Measurements from ENCODE around the gene CUBN. TPM values are rescaled to one million over a fixed set of nuclear protein-coding genes. Genes with fewer than 3 reads are reported as not detected.

The CUBN gene
- total RNA-seq, 3 donors from 2014 or later = 0.14 to 0.26 (median 0.25) TPM

- Mint-ChIP-seq H3K36me3 (ENCODE audit: insufficient read depth) (peaks cover 6% of the 10 kb centered on the region), H3K27me3 (ENCODE audit: low read depth) (no peaks in the 10 kb centered on the region), H3K4me1 (ENCODE audit: low read depth) (peaks cover 7% of the 10 kb centered on the region), H3K4me3 (no peak overlapping the region), H3K9me3 (no peaks in the 10 kb centered on the region)
- DNase-seq (no peak), ATAC-seq (no peak)
Observed at GRCh38 chr10:16942381-16943078, 187.1 kb downstream of the CUBN start.

GRCh38 chr10:16941870-16942269, 187.7 kb downstream of the CUBN start:
- H3K4me1 Mint-ChIP-seq (ENCODE audit: low read depth) = peaks cover 7% of the 10 kb centered on the region
- DNase-seq (no peak), ATAC-seq (no peak)
- no peaks in the 10 kb centered on the region for H3K27me3 Mint-ChIP-seq (ENCODE audit: low read depth)
- peaks cover 4% of the 10 kb centered on the region for H3K36me3 Mint-ChIP-seq (ENCODE audit: insufficient read depth)
- H3K9me3 Mint-ChIP-seq = no peaks in the 10 kb centered on the region
- H3K4me3 Mint-ChIP-seq = no peak overlapping the region

GRCh38 chr10:16941067-16941466, 188.5 kb downstream of the CUBN start:
- H3K4me3 Mint-ChIP-seq = no peak overlapping the region
- peaks cover 7% of the 10 kb centered on the region for H3K4me1 Mint-ChIP-seq (ENCODE audit: low read depth)
- DNase-seq (no peak), ATAC-seq (no peak)
- no peaks in the 10 kb centered on the region for H3K27me3 Mint-ChIP-seq (ENCODE audit: low read depth)
- H3K9me3 Mint-ChIP-seq = no peaks in the 10 kb centered on the region
- H3K36me3 Mint-ChIP-seq (ENCODE audit: insufficient read depth) = peaks cover 4% of the 10 kb centered on the region

GRCh38 chr10:16938952-16939351, 190.7 kb downstream of the CUBN start:
- H3K4me1 Mint-ChIP-seq (ENCODE audit: low read depth) = peaks cover 2% of the 10 kb centered on the region
- H3K9me3 Mint-ChIP-seq = no peaks in the 10 kb centered on the region
- no peak for DNase-seq
- H3K4me3 Mint-ChIP-seq = no peak overlapping the region
- ATAC-seq = no peak
- no peaks in the 10 kb centered on the region for H3K27me3 Mint-ChIP-seq (ENCODE audit: low read depth)
- peaks cover 5% of the 10 kb centered on the region for H3K36me3 Mint-ChIP-seq (ENCODE audit: insufficient read depth)

- DNase-seq (no peak), ATAC-seq (no peak)
- no peaks in the 10 kb centered on the region for H3K27me3 Mint-ChIP-seq (ENCODE audit: low read depth)
- H3K4me3 Mint-ChIP-seq = no peak overlapping the region
- peaks cover 12% of the 10 kb centered on the region for H3K36me3 Mint-ChIP-seq (ENCODE audit: insufficient read depth)
- no peaks in the 10 kb centered on the region for H3K9me3 Mint-ChIP-seq
- H3K4me1 Mint-ChIP-seq (ENCODE audit: low read depth) = no peaks in the 10 kb centered on the region
Observed at GRCh38 chr10:16934461-16934860, 195.2 kb downstream of the CUBN start.

GRCh38 chr10:16933783-16934182, 195.8 kb downstream of the CUBN start:
- no peak overlapping the region for H3K4me3 Mint-ChIP-seq
- no peak for DNase-seq
- no peak for ATAC-seq
- no peaks in the 10 kb centered on the region for H3K27me3 Mint-ChIP-seq (ENCODE audit: low read depth)
- peaks cover 12% of the 10 kb centered on the region for H3K36me3 Mint-ChIP-seq (ENCODE audit: insufficient read depth)
- no peaks in the 10 kb centered on the region for H3K9me3 Mint-ChIP-seq
- no peaks in the 10 kb centered on the region for H3K4me1 Mint-ChIP-seq (ENCODE audit: low read depth)

- Mint-ChIP-seq H3K4me3 (no peak overlapping the region), H3K36me3 (ENCODE audit: insufficient read depth) (peaks cover 16% of the 10 kb centered on the region), H3K9me3 (no peaks in the 10 kb centered on the region), H3K4me1 (ENCODE audit: low read depth) (no peaks in the 10 kb centered on the region), H3K27me3 (ENCODE audit: low read depth) (no peaks in the 10 kb centered on the region)
- no peak for DNase-seq
- no peak for ATAC-seq
Observed at GRCh38 chr10:16931930-16932329, 197.7 kb downstream of the CUBN start.

GRCh38 chr10:16930540-16930939, 199.1 kb downstream of the CUBN start:
- Mint-ChIP-seq H3K9me3 (no peaks in the 10 kb centered on the region), H3K27me3 (ENCODE audit: low read depth) (no peaks in the 10 kb centered on the region), H3K4me1 (ENCODE audit: low read depth) (no peaks in the 10 kb centered on the region), H3K36me3 (ENCODE audit: insufficient read depth) (peaks cover 23% of the 10 kb centered on the region), H3K4me3 (no peak overlapping the region)
- DNase-seq (no peak), ATAC-seq (no peak)

GRCh38 chr10:16929069-16929468, 200.5 kb downstream of the CUBN start:
- DNase-seq (no peak), ATAC-seq (no peak)
- H3K9me3 Mint-ChIP-seq = no peaks in the 10 kb centered on the region
- H3K4me1 Mint-ChIP-seq (ENCODE audit: low read depth) = no peaks in the 10 kb centered on the region
- H3K27me3 Mint-ChIP-seq (ENCODE audit: low read depth) = no peaks in the 10 kb centered on the region
- H3K36me3 Mint-ChIP-seq (ENCODE audit: insufficient read depth) = peaks cover 28% of the 10 kb centered on the region
- no peak overlapping the region for H3K4me3 Mint-ChIP-seq

- no peak overlapping the region for H3K4me3 Mint-ChIP-seq
Observed at GRCh38 chr10:16927546-16927945, 202.1 kb downstream of the CUBN start.

GRCh38 chr10:16923726-16924125, 205.9 kb downstream of the CUBN start:
- ATAC-seq (no peak), DNase-seq (no peak)
- no peaks in the 10 kb centered on the region for H3K9me3 Mint-ChIP-seq
- no peaks in the 10 kb centered on the region for H3K4me1 Mint-ChIP-seq (ENCODE audit: low read depth)
- H3K27me3 Mint-ChIP-seq (ENCODE audit: low read depth) = no peaks in the 10 kb centered on the region
- no peak overlapping the region for H3K4me3 Mint-ChIP-seq
- peaks cover 20% of the 10 kb centered on the region for H3K36me3 Mint-ChIP-seq (ENCODE audit: insufficient read depth)

More at GRCh38 chr10:16927546-16927945, 202.1 kb downstream of the CUBN start:
- no peaks in the 10 kb centered on the region for H3K9me3 Mint-ChIP-seq
- ATAC-seq (no peak), DNase-seq (no peak)
- no peaks in the 10 kb centered on the region for H3K27me3 Mint-ChIP-seq (ENCODE audit: low read depth)
- H3K4me1 Mint-ChIP-seq (ENCODE audit: low read depth) = no peaks in the 10 kb centered on the region
- peaks cover 23% of the 10 kb centered on the region for H3K36me3 Mint-ChIP-seq (ENCODE audit: insufficient read depth)

- no peak overlapping the region for H3K4me3 Mint-ChIP-seq
- ATAC-seq (no peak), DNase-seq (no peak)
- peaks cover 22% of the 10 kb centered on the region for H3K36me3 Mint-ChIP-seq (ENCODE audit: insufficient read depth)
- no peaks in the 10 kb centered on the region for H3K9me3 Mint-ChIP-seq
- no peaks in the 10 kb centered on the region for H3K4me1 Mint-ChIP-seq (ENCODE audit: low read depth)
- H3K27me3 Mint-ChIP-seq (ENCODE audit: low read depth) = no peaks in the 10 kb centered on the region
Observed at GRCh38 chr10:16923309-16923708, 206.3 kb downstream of the CUBN start.

- Mint-ChIP-seq H3K4me3 (no peak overlapping the region), H3K27me3 (ENCODE audit: low read depth) (no peaks in the 10 kb centered on the region), H3K4me1 (ENCODE audit: low read depth) (no peaks in the 10 kb centered on the region), H3K9me3 (no peaks in the 10 kb centered on the region), H3K36me3 (ENCODE audit: insufficient read depth) (peaks cover 11% of the 10 kb centered on the region)
- ATAC-seq (no peak), DNase-seq (no peak)
Observed at GRCh38 chr10:16919121-16919982, 210.3 kb downstream of the CUBN start.

GRCh38 chr10:16916496-16916895, 213.1 kb downstream of the CUBN start:
- peaks cover 28% of the 10 kb centered on the region for H3K36me3 Mint-ChIP-seq (ENCODE audit: insufficient read depth)
- no peaks in the 10 kb centered on the region for H3K27me3 Mint-ChIP-seq (ENCODE audit: low read depth)
- DNase-seq (no peak), ATAC-seq (no peak)
- no peaks in the 10 kb centered on the region for H3K9me3 Mint-ChIP-seq
- no peak overlapping the region for H3K4me3 Mint-ChIP-seq
- no peaks in the 10 kb centered on the region for H3K4me1 Mint-ChIP-seq (ENCODE audit: low read depth)

GRCh38 chr10:16915300-16915699, 214.3 kb downstream of the CUBN start:
- H3K4me1 Mint-ChIP-seq (ENCODE audit: low read depth) = peaks cover 1% of the 10 kb centered on the region
- DNase-seq = no peak
- ATAC-seq = no peak

More at GRCh38 chr10:16915300-16915699, 214.3 kb downstream of the CUBN start:
- Mint-ChIP-seq H3K9me3 (no peaks in the 10 kb centered on the region), H3K36me3 (ENCODE audit: insufficient read depth) (peaks cover 30% of the 10 kb centered on the region), H3K4me3 (no peak overlapping the region), H3K27me3 (ENCODE audit: low read depth) (no peaks in the 10 kb centered on the region)
